ENCODE measurements around the gene TMPRSS11E.
"Not testable (repeated sequence)": the region's sequence is repeated elsewhere in the genome, so short reads cannot be mapped to it uniquely, and the experiment has no call there.

The TMPRSS11E gene

DNA sequence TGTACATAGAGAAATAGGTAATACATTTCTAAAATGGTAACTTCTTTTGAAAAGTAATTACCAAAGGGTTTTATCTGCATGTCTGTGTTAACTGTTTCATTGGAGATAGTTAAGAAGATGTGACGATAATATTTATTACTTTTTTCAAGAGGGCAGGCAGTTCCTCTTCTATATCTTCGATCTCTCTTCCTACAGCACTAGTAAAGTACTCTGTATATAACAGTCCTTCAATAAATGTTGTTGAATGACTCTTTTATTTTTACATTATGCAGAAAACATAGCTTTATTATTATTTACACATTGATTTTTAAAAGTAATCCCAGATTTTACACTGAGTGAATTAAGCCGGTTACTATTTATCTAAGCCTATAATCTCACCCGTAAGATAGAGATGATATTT, 51.8 kb downstream of the TMPRSS11E start:
- Histone ChIP-seq H3K4me1 (ENCODE audit: control insufficient read depth, insufficient read depth, low read length, poor library complexity, severe bottlenecking) (no peaks in the 10 kb centered on the region), H3K9me3 (ENCODE audit: control insufficient read depth, low read length) (no peaks in the 10 kb centered on the region), H3K4me3 (ENCODE audit: extremely low read depth, insufficient read depth, low read length, poor library complexity, severe bottlenecking) (no peak overlapping the region), H3K27ac (ENCODE audit: low read depth, low read length, severe bottlenecking) (no peak overlapping the region), H3K36me3 (ENCODE audit: control insufficient read depth, insufficient read depth, low read length) (no peaks in the 10 kb centered on the region)
- WGBS, 2 experiments (ENCODE audit: insufficient coverage in 2 of 2) = no CpG with 5 or more reads among the region's 4 CpGs

DNA sequence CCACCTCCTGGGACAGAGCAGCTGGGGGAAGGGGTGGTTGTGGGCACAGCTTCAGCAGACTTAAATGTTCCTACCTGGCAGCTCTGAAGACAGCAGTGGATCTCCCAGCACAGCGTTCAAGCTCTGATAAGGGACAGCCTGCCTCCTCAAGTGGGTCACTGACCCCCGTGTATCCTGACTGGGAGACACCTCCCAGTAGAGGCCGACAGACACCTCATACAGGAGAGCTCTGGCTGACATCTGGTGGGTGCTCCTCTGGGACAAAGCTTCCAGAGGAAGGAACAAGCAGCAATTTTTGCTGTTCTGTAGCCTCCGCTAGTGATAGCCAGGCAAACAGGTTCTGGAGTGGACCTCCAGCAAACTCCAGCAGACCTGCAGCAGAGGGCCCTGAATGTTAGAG, 56.2 kb downstream of the TMPRSS11E start:
- H3K27ac ChIP-seq (ENCODE audit: low read depth, low read length, severe bottlenecking); H3K36me3 ChIP-seq (ENCODE audit: control insufficient read depth, insufficient read depth, low read length); H3K4me1 ChIP-seq (ENCODE audit: control insufficient read depth, insufficient read depth, low read length, poor library complexity, severe bottlenecking); H3K4me3 ChIP-seq (ENCODE audit: extremely low read depth, insufficient read depth, low read length, poor library complexity, severe bottlenecking); H3K9me3 ChIP-seq (ENCODE audit: control insufficient read depth, low read length): not testable (repeated sequence)
- 71 to 93% methylated on average over 2 to 4 of the region's 4 CpGs for WGBS, 2 experiments (ENCODE audit: insufficient coverage in 2 of 2)

DNA sequence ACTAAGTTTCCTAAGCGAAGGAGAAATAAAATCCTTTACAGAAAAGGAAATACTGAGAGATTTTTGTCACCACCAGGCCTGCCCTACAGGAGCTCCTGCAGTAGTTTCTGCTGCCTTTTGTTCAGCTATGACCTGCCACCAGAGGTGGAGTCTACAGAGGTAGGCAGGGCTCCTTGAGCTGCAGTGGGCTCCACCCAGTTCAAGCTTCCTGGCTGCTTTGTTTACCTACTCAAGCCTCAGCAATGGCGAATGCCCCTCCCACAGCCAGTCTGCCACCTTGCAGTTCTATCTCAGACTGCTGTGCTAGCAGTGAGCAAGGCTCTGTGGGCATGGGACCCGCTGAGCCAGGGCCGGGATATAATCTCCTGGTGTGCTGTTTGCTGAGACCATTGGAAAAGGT, 57.6 kb downstream of the TMPRSS11E start:
- H3K27ac ChIP-seq (ENCODE audit: low read depth, low read length, severe bottlenecking); H3K4me3 ChIP-seq (ENCODE audit: extremely low read depth, insufficient read depth, low read length, poor library complexity, severe bottlenecking); H3K36me3 ChIP-seq (ENCODE audit: control insufficient read depth, insufficient read depth, low read length); H3K9me3 ChIP-seq (ENCODE audit: control insufficient read depth, low read length); H3K4me1 ChIP-seq (ENCODE audit: control insufficient read depth, insufficient read depth, low read length, poor library complexity, severe bottlenecking): not testable (repeated sequence)
- WGBS, 2 experiments (ENCODE audit: insufficient coverage in 2 of 2) = 68 to 80% methylated on average over 1 to 3 of the region's 4 CpGs

- not testable (repeated sequence) for H3K36me3 ChIP-seq (ENCODE audit: control insufficient read depth, insufficient read depth, low read length); H3K4me3 ChIP-seq (ENCODE audit: extremely low read depth, insufficient read depth, low read length, poor library complexity, severe bottlenecking); H3K4me1 ChIP-seq (ENCODE audit: control insufficient read depth, insufficient read depth, low read length, poor library complexity, severe bottlenecking); H3K27ac ChIP-seq (ENCODE audit: low read depth, low read length, severe bottlenecking); H3K9me3 ChIP-seq (ENCODE audit: control insufficient read depth, low read length)
- WGBS, 2 experiments (ENCODE audit: insufficient coverage in 2 of 2) = 100% methylated on average over 1 of the region's 1 CpG; no CpG with 5 or more reads in 1 of the 2 experiments
Observed at GRCh38 chr4:68505452-68505851, 58.2 kb downstream of the TMPRSS11E start.

- no peak overlapping the region for H3K4me3 ChIP-seq (ENCODE audit: extremely low read depth, insufficient read depth, low read length, poor library complexity, severe bottlenecking)
- H3K9me3 ChIP-seq (ENCODE audit: control insufficient read depth, low read length) = no peaks in the 10 kb centered on the region
- WGBS, 2 experiments (ENCODE audit: insufficient coverage in 2 of 2) = no CpG with 5 or more reads among the region's 1 CpG
- no peaks in the 10 kb centered on the region for H3K36me3 ChIP-seq (ENCODE audit: control insufficient read depth, insufficient read depth, low read length)
- H3K4me1 ChIP-seq (ENCODE audit: control insufficient read depth, insufficient read depth, low read length, poor library complexity, severe bottlenecking) = no peaks in the 10 kb centered on the region
- no peak overlapping the region for H3K27ac ChIP-seq (ENCODE audit: low read depth, low read length, severe bottlenecking)
Observed at GRCh38 chr4:68518889-68519288, 71.6 kb downstream of the TMPRSS11E start.

- H3K4me1 ChIP-seq (ENCODE audit: control insufficient read depth, insufficient read depth, low read length, poor library complexity, severe bottlenecking) = no peaks in the 10 kb centered on the region
- no peak overlapping the region for H3K27ac ChIP-seq (ENCODE audit: low read depth, low read length, severe bottlenecking)
- WGBS, 2 experiments (ENCODE audit: insufficient coverage in 2 of 2) = no CpG with 5 or more reads among the region's 2 CpGs
- H3K9me3 ChIP-seq (ENCODE audit: control insufficient read depth, low read length) = no peaks in the 10 kb centered on the region
- H3K4me3 ChIP-seq (ENCODE audit: extremely low read depth, insufficient read depth, low read length, poor library complexity, severe bottlenecking) = no peak overlapping the region
- H3K36me3 ChIP-seq (ENCODE audit: control insufficient read depth, insufficient read depth, low read length) = no peaks in the 10 kb centered on the region
Observed at GRCh38 chr4:68520985-68521384, 73.7 kb downstream of the TMPRSS11E start.

- 60 to 80% methylated on average over 1 of the region's 1 CpG for whole genome bisulfite sequencing, 2 experiments (ENCODE audit: insufficient coverage in 2 of 2)
- not testable (repeated sequence) for H3K27ac ChIP-seq (ENCODE audit: low read depth, low read length, severe bottlenecking); H3K4me1 ChIP-seq (ENCODE audit: control insufficient read depth, insufficient read depth, low read length, poor library complexity, severe bottlenecking); H3K36me3 ChIP-seq (ENCODE audit: control insufficient read depth, insufficient read depth, low read length); H3K9me3 ChIP-seq (ENCODE audit: control insufficient read depth, low read length); H3K4me3 ChIP-seq (ENCODE audit: extremely low read depth, insufficient read depth, low read length, poor library complexity, severe bottlenecking)
Observed at GRCh38 chr4:68522232-68522631, 75.0 kb downstream of the TMPRSS11E start.

GRCh38 chr4:68535974-68536373, 88.7 kb downstream of the TMPRSS11E start:
- H3K4me3 ChIP-seq (ENCODE audit: extremely low read depth, insufficient read depth, low read length, poor library complexity, severe bottlenecking) = no peak overlapping the region
- WGBS, 2 experiments (ENCODE audit: insufficient coverage in 2 of 2) = 75 to 82% methylated on average over 4 to 5 of the region's 6 CpGs
- H3K36me3 ChIP-seq (ENCODE audit: control insufficient read depth, insufficient read depth, low read length) = no peaks in the 10 kb centered on the region
- no peaks in the 10 kb centered on the region for H3K4me1 ChIP-seq (ENCODE audit: control insufficient read depth, insufficient read depth, low read length, poor library complexity, severe bottlenecking)
- no peak overlapping the region for H3K27ac ChIP-seq (ENCODE audit: low read depth, low read length, severe bottlenecking)
- H3K9me3 ChIP-seq (ENCODE audit: control insufficient read depth, low read length) = no peaks in the 10 kb centered on the region

DNA sequence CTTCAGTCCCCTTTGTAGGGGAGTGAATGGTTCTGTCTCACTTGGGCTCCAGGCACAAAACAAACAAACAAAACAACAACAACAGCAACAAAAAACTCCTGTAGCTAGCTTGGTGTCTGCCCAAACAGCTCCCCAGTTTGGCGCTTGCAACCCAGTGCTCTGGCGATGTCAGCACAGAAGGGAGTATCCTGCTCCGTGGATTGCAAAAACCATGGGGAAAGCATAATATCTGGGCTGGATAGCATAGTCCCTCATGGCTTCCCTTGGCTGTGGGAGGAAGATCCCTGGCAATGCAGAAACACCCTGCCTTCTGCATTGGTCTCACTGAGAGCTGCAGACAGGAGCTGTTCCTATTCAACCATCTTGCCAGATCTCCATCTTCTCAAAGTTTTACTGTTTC, 89.1 kb downstream of the TMPRSS11E start:
- no peaks in the 10 kb centered on the region for H3K9me3 ChIP-seq (ENCODE audit: control insufficient read depth, low read length)
- no peak overlapping the region for H3K27ac ChIP-seq (ENCODE audit: low read depth, low read length, severe bottlenecking)
- H3K4me1 ChIP-seq (ENCODE audit: control insufficient read depth, insufficient read depth, low read length, poor library complexity, severe bottlenecking) = no peaks in the 10 kb centered on the region
- no peaks in the 10 kb centered on the region for H3K36me3 ChIP-seq (ENCODE audit: control insufficient read depth, insufficient read depth, low read length)
- no peak overlapping the region for H3K4me3 ChIP-seq (ENCODE audit: extremely low read depth, insufficient read depth, low read length, poor library complexity, severe bottlenecking)
- 91 to 92% methylated on average over 2 to 3 of the region's 3 CpGs for WGBS, 2 experiments (ENCODE audit: insufficient coverage in 2 of 2)

DNA sequence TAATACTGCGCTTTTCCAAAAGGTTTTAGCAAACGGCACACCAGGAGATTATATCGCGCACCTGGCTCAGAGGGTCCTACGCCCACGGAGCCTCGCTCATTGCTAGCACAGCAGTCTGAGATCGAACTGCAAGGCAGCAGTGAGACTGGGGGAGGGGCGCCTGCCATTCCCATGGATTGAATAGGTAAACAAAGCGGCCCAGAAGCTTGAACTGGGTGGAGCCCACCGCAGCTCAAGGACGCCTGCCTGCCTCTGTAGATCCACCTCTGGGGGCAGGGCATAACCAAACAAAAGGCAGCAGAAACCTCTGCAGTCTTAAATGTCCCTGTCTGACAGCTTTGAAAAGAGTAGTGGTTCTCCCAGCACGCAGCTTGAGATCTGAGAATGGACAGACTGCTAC, 95.5 kb downstream of the TMPRSS11E start:
- WGBS, 2 experiments (ENCODE audit: insufficient coverage in 2 of 2) = 86 to 96% methylated on average over 12 to 13 of the region's 13 CpGs
- H3K4me3 ChIP-seq (ENCODE audit: extremely low read depth, insufficient read depth, low read length, poor library complexity, severe bottlenecking); H3K9me3 ChIP-seq (ENCODE audit: control insufficient read depth, low read length); H3K36me3 ChIP-seq (ENCODE audit: control insufficient read depth, insufficient read depth, low read length); H3K27ac ChIP-seq (ENCODE audit: low read depth, low read length, severe bottlenecking); H3K4me1 ChIP-seq (ENCODE audit: control insufficient read depth, insufficient read depth, low read length, poor library complexity, severe bottlenecking): not testable (repeated sequence)
